IMR-90 (cell line): ENCODE results near the gene RPTOR. TPM values are rescaled to one million over a fixed set of nuclear protein-coding genes. Genes with fewer than 3 reads are reported as not detected.

Source experiments
- ATAC-seq: fragments of 200-7000 bp; cut with Tn5 transposase; 2 replicates; pipeline ENCODE4 v1.9.1; 2020; ENCODE audit warnings: low read depth, mild to moderate bottlenecking, moderate library complexity
- BruUV-seq: library from RNA; stranded (reverse); fragments of 400-500 nt; replicated peaks from 2 replicates; lab custom pipeline; 2021; lab: Mats Ljungman, UMichigan
- CTCF ChIA-PET: fragments of 300-600 bp; formaldehyde crosslinking; extraction: SDS; loops from one replicate; lab custom pipeline; 2021; ENCODE audit warnings: antibody characterized with exemption; lab: Yijun Ruan, JAX
- POLR2A ChIA-PET: fragments of 300-600 bp; sonication (Branson Sonifier 250); formaldehyde crosslinking; loops from one replicate; lab custom pipeline; 2022; ENCODE audit warnings: antibody characterized with exemption; ENCODE audit not compliant: unreplicated experiment; lab: Charles Lee
- DNase-seq: peaks from one replicate; pipeline ENCODE4 v3.0.0; 2013
- H2AFZ ChIP-seq: replicated peaks from 2 replicates; pipeline ENCODE3; 2013; ENCODE audit warnings: low read length, mild to moderate bottlenecking; ENCODE audit not compliant: poor library complexity
- H2AK5ac ChIP-seq: 2 replicates; pipeline ENCODE4 v1.6.1; 2013; ENCODE audit warnings: low read depth, low read length, inconsistent platforms
- H2AK9ac ChIP-seq: replicated peaks from 2 replicates; pipeline ENCODE3; 2013; ENCODE audit warnings: mild to moderate bottlenecking, low read depth, low read length, moderate library complexity; ENCODE audit not compliant: poor library complexity
- H2BK120ac ChIP-seq: 2 replicates; pipeline ENCODE4 v1.6.1; 2013; ENCODE audit warnings: low read depth, low read length, inconsistent platforms
- H2BK15ac ChIP-seq: 3 replicates; pipeline ENCODE4 v1.6.1; 2013; ENCODE audit warnings: low read depth, low read length, inconsistent platforms
- H2BK20ac ChIP-seq: 2 replicates; pipeline ENCODE4 v1.6.1; 2013; ENCODE audit warnings: low read depth, mild to moderate bottlenecking, inconsistent platforms, low read length, moderate library complexity
- H2BK5ac ChIP-seq: 2 replicates; pipeline ENCODE4 v1.6.1; 2013; ENCODE audit warnings: mild to moderate bottlenecking, low read depth, low read length, inconsistent platforms; ENCODE audit not compliant: poor library complexity, severe bottlenecking
- H3K14ac ChIP-seq: replicated peaks from 2 replicates; pipeline ENCODE4 v1.6.1; 2013; ENCODE audit warnings: low read depth, low read length, inconsistent platforms
- H3K18ac ChIP-seq: 2 replicates; pipeline ENCODE4 v1.6.1; 2013; ENCODE audit warnings: low read depth, low read length, control low read depth
- H3K23ac ChIP-seq: 2 replicates; pipeline ENCODE4 v1.6.1; 2013; ENCODE audit warnings: low read depth, low read length, inconsistent platforms
- H3K27ac ChIP-seq: 2 replicates; pipeline ENCODE4 v1.5.1; 2013; ENCODE audit warnings: mild to moderate bottlenecking, control low read depth, low read length; ENCODE audit not compliant: insufficient read depth
- H3K27me3 ChIP-seq: 2 replicates; pipeline ENCODE4 v1.6.1; 2013; ENCODE audit warnings: low read length; ENCODE audit not compliant: control insufficient read depth, insufficient read depth
- H3K36me3 ChIP-seq: 2 replicates; pipeline ENCODE4 v1.6.1; 2013; ENCODE audit warnings: low read length, mixed read lengths; ENCODE audit not compliant: control insufficient read depth, insufficient read depth
- H3K4ac ChIP-seq: 2 replicates; pipeline ENCODE4 v1.6.1; 2013; ENCODE audit warnings: low read depth, low read length, inconsistent platforms
- H3K4me1 ChIP-seq: 2 replicates; pipeline ENCODE4 v1.6.1; 2013; ENCODE audit warnings: low read length, mixed read lengths; ENCODE audit not compliant: control insufficient read depth, insufficient read depth
- H3K4me2 ChIP-seq: 2 replicates; pipeline ENCODE4 v1.6.1; 2013; ENCODE audit warnings: low read depth, mild to moderate bottlenecking, control low read depth, low read length, moderate library complexity
- H3K4me3 ChIP-seq: 2 replicates; pipeline ENCODE4 v1.5.1; 2013; ENCODE audit warnings: low read depth, mild to moderate bottlenecking, control low read depth, low read length, moderate library complexity; ENCODE audit not compliant: insufficient read depth
- H3K56ac ChIP-seq: 2 replicates; pipeline ENCODE4 v1.6.1; 2013; ENCODE audit warnings: low read length, inconsistent platforms; ENCODE audit not compliant: insufficient read depth; ENCODE audit errors: extremely low read depth
- H3K79me1 ChIP-seq, 2 experiments: 2 replicates each; pipeline ENCODE4 v1.6.1; 2013; ENCODE audit warnings: low read length in 2 of 2, inconsistent platforms in 1 of 2, low read depth in 1 of 2
- H3K9ac ChIP-seq: 2 replicates; pipeline ENCODE4 v1.6.1; 2013; ENCODE audit warnings: low read depth, low read length, control low read depth
- H3K9me1 ChIP-seq: 2 replicates; pipeline ENCODE4 v1.6.1; 2013; ENCODE audit warnings: low read length, inconsistent platforms; ENCODE audit not compliant: insufficient read depth
- H3K9me3 ChIP-seq: 2 replicates; pipeline ENCODE4 v1.6.1; 2013; ENCODE audit warnings: low read length; ENCODE audit not compliant: control insufficient read depth, insufficient read depth
- H4K20me1 ChIP-seq: 2 replicates; pipeline ENCODE4 v1.6.1; 2013; ENCODE audit warnings: low read length, inconsistent platforms; ENCODE audit not compliant: insufficient read depth
- H4K5ac ChIP-seq: 2 replicates; pipeline ENCODE4 v1.6.1; 2013; ENCODE audit warnings: mild to moderate bottlenecking, low read depth, low read length, control low read depth
- H4K8ac ChIP-seq, 2 experiments: 2 replicates each; pipeline ENCODE4 v1.6.1; 2013; ENCODE audit warnings: low read depth in 2 of 2, low read length in 2 of 2, control low read depth in 1 of 2, inconsistent platforms in 1 of 2
- H4K91ac ChIP-seq: 2 replicates; pipeline ENCODE4 v1.6.1; 2013; ENCODE audit warnings: low read depth, low read length, inconsistent platforms; ENCODE audit not compliant: insufficient read depth
- BHLHE40 ChIP-seq: fragments of 150-350 bp; IDR thresholded peaks from 2 replicates; pipeline ENCODE4 v1.6.1; 2016; ENCODE audit warnings: mild to moderate bottlenecking, low read depth, low read length
- CEBPB ChIP-seq: IDR thresholded peaks from 2 replicates; pipeline ENCODE4 v1.6.1; 2012; ENCODE audit warnings: low read depth, low read length, improper control_type of control experiment
- CHD1 ChIP-seq: IDR thresholded peaks from 2 replicates; pipeline ENCODE4 v1.6.1; 2012; ENCODE audit warnings: low read depth, low read length, improper control_type of control experiment
- CTCF ChIP-seq: conservative IDR thresholded peaks from 2 replicates; pipeline ENCODE4 v1.5.1; 2012; ENCODE audit warnings: mild to moderate bottlenecking, low read depth, low read length, improper control_type of control experiment
- ELK1 ChIP-seq: fragments of 150-350 bp; IDR thresholded peaks from 2 replicates; pipeline ENCODE4 v1.6.1; 2016; ENCODE audit warnings: low read depth, mild to moderate bottlenecking, low read length, moderate library complexity, borderline replicate concordance
- FOS ChIP-seq: fragments of 150-350 bp; IDR thresholded peaks from 2 replicates; pipeline ENCODE4 v1.6.1; 2016; ENCODE audit warnings: low read depth, low read length
- MAFK ChIP-seq: IDR thresholded peaks from 2 replicates; pipeline ENCODE4 v1.6.1; 2012; ENCODE audit warnings: low read depth, low read length, improper control_type of control experiment
- MAZ ChIP-seq: IDR thresholded peaks from 2 replicates; pipeline ENCODE4 v1.6.1; 2012; ENCODE audit warnings: low read depth, mild to moderate bottlenecking, low read length, improper control_type of control experiment, moderate library complexity, borderline replicate concordance
- MXI1 ChIP-seq: IDR thresholded peaks from 2 replicates; pipeline ENCODE4 v1.6.1; 2012; ENCODE audit warnings: low read depth, mild to moderate bottlenecking, low read length, moderate library complexity, borderline replicate concordance
- NFE2L2 ChIP-seq: fragments of 150-350 bp; IDR thresholded peaks from 2 replicates; pipeline ENCODE4 v1.6.1; 2016; ENCODE audit warnings: low read depth, mild to moderate bottlenecking, low read length
- POLR2A ChIP-seq: IDR thresholded peaks from 2 replicates; pipeline ENCODE4 v1.6.1; 2012; ENCODE audit warnings: mild to moderate bottlenecking, low read depth, low read length
- RCOR1 ChIP-seq: IDR thresholded peaks from 2 replicates; pipeline ENCODE4 v1.6.1; 2012; ENCODE audit warnings: mild to moderate bottlenecking, low read length, improper control_type of control experiment; ENCODE audit not compliant: insufficient replicate concordance
- RFX5 ChIP-seq: IDR thresholded peaks from 2 replicates; pipeline ENCODE4 v1.8.0; 2012; ENCODE audit warnings: low read depth, mild to moderate bottlenecking, low read length, moderate library complexity
- SMC3 ChIP-seq: fragments of 150-350 bp; IDR thresholded peaks from 2 replicates; pipeline ENCODE4 v1.6.1; 2016; ENCODE audit warnings: low read depth, mild to moderate bottlenecking, antibody characterized with exemption, low read length, moderate library complexity
- USF2 ChIP-seq: fragments of 150-350 bp; IDR thresholded peaks from 2 replicates; pipeline ENCODE4 v1.6.1; 2017; ENCODE audit warnings: mild to moderate bottlenecking, antibody characterized with exemption, low read length, low read depth
- WGBS, 2 experiments: methylation state at CpG; one replicate each; pipeline versions ENCODE4 v1.1.5 to v1.1.7; 2013; ENCODE audit warnings: missing lambda C conversion rate in 2 of 2; ENCODE audit not compliant: insufficient read length in 1 of 2; ENCODE audit errors: extremely low coverage in 2 of 2; 5-methylcytosine and 5-hydroxymethylcytosine counted together
- dilution Hi-C: fragments of 300-500 bp; cut with HindIII; formaldehyde crosslinking; loops from one replicate; pipeline ENCODE4 v1.14.3; 2018; ENCODE audit warnings: low sequenced_read_pairs; ENCODE audit not compliant: unreplicated experiment
- in situ Hi-C: fragments of 300-500 bp; cut with MboI; formaldehyde crosslinking; loops from 3 replicates; pipeline ENCODE4 v1.14.3; 2019; ENCODE audit warnings: low sequenced_read_pairs, inconsistent platforms, mixed read lengths
- intact Hi-C: fragments of 100-400 bp; cut with micrococcal nuclease; formaldehyde crosslinking; loops from 2 replicates; pipeline ENCODE4 v1.10.0; 2022
- polyA plus RNA-seq, 3 experiments: library from polyadenylated mRNA; depleted of rRNA; stranded (reverse); fragments of >200 nt; gene quantifications; 2 replicates each; pipeline ENCODE4 v1.2.3, GENCODE V29; 2012; ENCODE audit warnings: low replicate concordance in 1 of 3
- total RNA-seq: library from RNA; depleted of rRNA; stranded (reverse); fragments of >200 nt; gene quantifications from 2 replicates; pipeline ENCODE4 v1.2.3, GENCODE V29; 2012

RPTOR gene
- total and polyA plus RNA-seq, 2 of the 4 experiments (the other 2 are of a cell fraction) = 10.8 to 14.7 TPM

- peaks cover 4% of the 10 kb centered on the region; the same call in 1 of the 2 replicates for H4K20me1 ChIP-seq
- WGBS, 2 experiments = 65% methylated on average over 21 of the region's 25 CpGs; no CpG with 5 or more reads in 1 of the 2 experiments
- CTCF ChIA-PET = no interaction called here
- TF ChIP-seq RFX5 (no peak), CEBPB (0 out of 2 replicates have a peak, but pooled peaks have one; percentile 8), MXI1 (peak; percentile 48; the same call in 1 of the 2 replicates), CHD1 (no peak), POLR2A (peak; percentile 52; the same call in 1 of the 2 replicates), RCOR1 (no peak), BHLHE40 (peak; percentile 56), MAFK (peak; percentile 69), ELK1 (no peak), FOS (0 out of 2 replicates have a peak, but pooled peaks have one; percentile 29), MAZ (no peak), USF2 (no peak), CTCF (no peak), SMC3 (0 out of 2 replicates have a peak, but pooled peaks have one; percentile 2), NFE2L2 (no peak; the same call in 1 of the 2 replicates)
Observed at GRCh38 chr17:80586846-80587228, 42.2 kb downstream of the RPTOR start.

More at GRCh38 chr17:80586846-80587228, 42.2 kb downstream of the RPTOR start:
- peak overlapping the region; percentile 69; the same call in 1 of the 2 replicates for H2BK20ac ChIP-seq
- BruUV-seq = no TSS peak
- peak overlapping the region; percentile 97 for H3K4ac ChIP-seq
- peaks cover 17% of the 10 kb centered on the region for H3K9me1 ChIP-seq
- H3K27ac ChIP-seq = peak overlapping the region; percentile 78
- dilution Hi-C loops (no loop called here), intact Hi-C loops (loop anchor here (5.0 kb wide), 1 partner anchor 270 kb away; no protein-coding TSS in a partner anchor), in situ Hi-C loops (no loop called here)
- H3K36me3 ChIP-seq = no peaks in the 10 kb centered on the region
- H3K4me2 ChIP-seq = peak overlapping the region; percentile 72
- peak overlapping the region; percentile 79 to 97 for H4K8ac ChIP-seq
- H3K23ac ChIP-seq = peak overlapping the region; percentile 86
- H2AFZ ChIP-seq = peak overlapping the region; percentile 74
- peak overlapping the region; percentile 6; the same call in 1 of the 2 replicates for H3K4me3 ChIP-seq
- peak overlapping the region; percentile 76 for H3K14ac ChIP-seq
- peak overlapping the region; percentile 93 for H2AK5ac ChIP-seq
- H3K79me1 ChIP-seq = peaks cover 26 to 81% of the 10 kb centered on the region in 2 experiments
- DNase-seq = peak; percentile 90
- peak overlapping the region; percentile 93 for H3K18ac ChIP-seq
- H3K4me1 ChIP-seq = peaks cover 18% of the 10 kb centered on the region
- POLR2A ChIA-PET = no interaction called here
- no peaks in the 10 kb centered on the region for H3K27me3 ChIP-seq
- H4K91ac ChIP-seq = peak overlapping the region; percentile 96
- H3K9me3 ChIP-seq = no peaks in the 10 kb centered on the region
- peak overlapping the region; percentile 77 for H2AK9ac ChIP-seq
- H2BK5ac ChIP-seq = peak overlapping the region; percentile 50
- H3K9ac ChIP-seq = peak overlapping the region; percentile 53
- peak overlapping the region; percentile 93 for H4K5ac ChIP-seq
- peak overlapping the region; percentile 69; the same call in 2 of the 3 replicates for H2BK15ac ChIP-seq
- ATAC-seq = peak; percentile 80
- peak overlapping the region; percentile 90 for H3K56ac ChIP-seq
- H2BK120ac ChIP-seq = peak overlapping the region; percentile 83
